ENCODE measurements around the gene PTPRT.

The PTPRT gene

GRCh38 chr20:42988319-42988718 is 201.4 kb downstream of the PTPRT start:
- H3K36me3 ChIP-seq: no peaks in the 10 kb centered on the region

GRCh38 chr20:42987376-42988114 is 202.2 kb downstream of the PTPRT start:
- Histone ChIP-seq H3K27ac (no peak overlapping the region), H3K27me3 (no peaks in the 10 kb centered on the region), H3K4me3 (ENCODE audit: low read depth in 1 of 2, low read length in 1 of 2) (no peak overlapping the region), H3K36me3 (no peaks in the 10 kb centered on the region), H3K9me3 (no peaks in the 10 kb centered on the region), H3K4me1 (ENCODE audit: control insufficient read depth in 1 of 2, insufficient read depth in 1 of 2, low read depth in 1 of 2, low read length in 1 of 2) (no peaks in the 10 kb centered on the region)
- no peak for TF ChIP-seq CTCF (IDR thresholded peaks at IDR 0.05)

More at GRCh38 chr20:42988319-42988718, 201.4 kb downstream of the PTPRT start:
- no peaks in the 10 kb centered on the region for H3K9me3 ChIP-seq
- no peaks in the 10 kb centered on the region for H3K4me1 ChIP-seq (ENCODE audit: control insufficient read depth in 1 of 2, insufficient read depth in 1 of 2, low read depth in 1 of 2, low read length in 1 of 2)
- TF ChIP-seq CTCF (IDR thresholded peaks at IDR 0.05): no peak
- H3K27ac ChIP-seq: no peak overlapping the region
- H3K27me3 ChIP-seq: no peaks in the 10 kb centered on the region
- H3K4me3 ChIP-seq (ENCODE audit: low read depth in 1 of 2, low read length in 1 of 2): no peak overlapping the region

GRCh38 chr20:42986143-42986773 is 203.4 kb downstream of the PTPRT start:
- H3K9me3 ChIP-seq: no peaks in the 10 kb centered on the region
- H3K27me3 ChIP-seq: no peaks in the 10 kb centered on the region
- no peaks in the 10 kb centered on the region for H3K36me3 ChIP-seq
- no peak for TF ChIP-seq CTCF (IDR thresholded peaks at IDR 0.05)
- no peak overlapping the region for H3K27ac ChIP-seq
- no peak overlapping the region for H3K4me3 ChIP-seq (ENCODE audit: low read depth in 1 of 2, low read length in 1 of 2)
- H3K4me1 ChIP-seq (ENCODE audit: control insufficient read depth in 1 of 2, insufficient read depth in 1 of 2, low read depth in 1 of 2, low read length in 1 of 2): no peaks in the 10 kb centered on the region

- no peak for TF ChIP-seq CTCF (IDR thresholded peaks at IDR 0.05)
- Histone ChIP-seq H3K9me3 (no peaks in the 10 kb centered on the region), H3K4me3 (ENCODE audit: low read depth in 1 of 2, low read length in 1 of 2) (no peak overlapping the region), H3K27me3 (no peaks in the 10 kb centered on the region), H3K36me3 (no peaks in the 10 kb centered on the region), H3K27ac (no peak overlapping the region), H3K4me1 (ENCODE audit: control insufficient read depth in 1 of 2, insufficient read depth in 1 of 2, low read depth in 1 of 2, low read length in 1 of 2) (no peaks in the 10 kb centered on the region)
These were observed 204.1 kb downstream of the PTPRT start for GRCh38 chr20:42985628-42986027.

- no peak for TF ChIP-seq CTCF (IDR thresholded peaks at IDR 0.05)
These were observed 207.5 kb downstream of the PTPRT start for GRCh38 chr20:42982218-42982617.

More at GRCh38 chr20:42982218-42982617, 207.5 kb downstream of the PTPRT start:
- Histone ChIP-seq H3K4me1 (ENCODE audit: control insufficient read depth in 1 of 2, insufficient read depth in 1 of 2, low read depth in 1 of 2, low read length in 1 of 2) (no peaks in the 10 kb centered on the region), H3K36me3 (no peaks in the 10 kb centered on the region), H3K27me3 (no peaks in the 10 kb centered on the region), H3K9me3 (no peaks in the 10 kb centered on the region), H3K27ac (no peak overlapping the region), H3K4me3 (ENCODE audit: low read depth in 1 of 2, low read length in 1 of 2) (no peak overlapping the region)

Data from neutrophil (primary cell).